ENCODE results near the gene RAVER1.
"Not testable (repeated sequence)": the region's sequence is repeated elsewhere in the genome, so short reads cannot be mapped to it uniquely, and the experiment has no call there.

RAVER1 gene

GRCh38 chr19:10339977-10340376 is 6.6 kb upstream of the RAVER1 start:
- Histone ChIP-seq H3K27me3 (ENCODE audit: control insufficient read depth, insufficient read depth, low read length) (no peaks in the 10 kb centered on the region), H3K36me3 (ENCODE audit: control insufficient read depth, low read depth, low read length) (no peaks in the 10 kb centered on the region), H3K4me1 (ENCODE audit: control insufficient read depth, low read depth, low read length) (peaks cover 7% of the 10 kb centered on the region), H3K9ac (ENCODE audit: low read length) (no peak overlapping the region), H3K9me3 (ENCODE audit: control insufficient read depth, low read depth, low read length) (no peaks in the 10 kb centered on the region), H3K4me3 (ENCODE audit: low read length) (no peak overlapping the region), H3K27ac (ENCODE audit: low read length) (no peak overlapping the region)

- Histone ChIP-seq H3K9me3 (ENCODE audit: control insufficient read depth, low read depth, low read length) (no peaks in the 10 kb centered on the region), H3K27ac (ENCODE audit: low read length) (no peak within 1 kb of the TSS), H3K36me3 (ENCODE audit: control insufficient read depth, low read depth, low read length) (no peaks in the 10 kb centered on the region), H3K4me3 (ENCODE audit: low read length) (no peak within 1 kb of the TSS), H3K9ac (ENCODE audit: low read length) (no peak within 1 kb of the TSS), H3K27me3 (ENCODE audit: control insufficient read depth, insufficient read depth, low read length) (peaks cover 3% of the 10 kb centered on the region), H3K4me1 (ENCODE audit: control insufficient read depth, low read depth, low read length) (peaks cover 7% of the 10 kb centered on the region)
These were observed 6.1 kb upstream of the RAVER1 start, which contains the start of gene ICAM3 for GRCh38 chr19:10339380-10339960. Gene ICAM3 (minus strand): TSS chr19:10339624. CDS start chr19:10339614, 10 bp downstream.

- Histone ChIP-seq H3K4me3 (ENCODE audit: low read length) (no peak overlapping the region), H3K36me3 (ENCODE audit: control insufficient read depth, low read depth, low read length) (no peaks in the 10 kb centered on the region), H3K27me3 (ENCODE audit: control insufficient read depth, insufficient read depth, low read length) (peaks cover 8% of the 10 kb centered on the region), H3K9me3 (ENCODE audit: control insufficient read depth, low read depth, low read length) (no peaks in the 10 kb centered on the region), H3K9ac (ENCODE audit: low read length) (no peak overlapping the region), H3K4me1 (ENCODE audit: control insufficient read depth, low read depth, low read length) (peaks cover 12% of the 10 kb centered on the region), H3K27ac (ENCODE audit: low read length) (no peak overlapping the region)
These were observed 5.6 kb upstream of the RAVER1 start for GRCh38 chr19:10338940-10339339.

GRCh38 chr19:10336725-10337124 is 3.4 kb upstream of the RAVER1 start:
- not testable (repeated sequence) for H3K27ac ChIP-seq (ENCODE audit: low read length); H3K36me3 ChIP-seq (ENCODE audit: control insufficient read depth, low read depth, low read length); H3K9ac ChIP-seq (ENCODE audit: low read length); H3K9me3 ChIP-seq (ENCODE audit: control insufficient read depth, low read depth, low read length); H3K4me3 ChIP-seq (ENCODE audit: low read length); H3K27me3 ChIP-seq (ENCODE audit: control insufficient read depth, insufficient read depth, low read length)
- H3K4me1 ChIP-seq (ENCODE audit: control insufficient read depth, low read depth, low read length) = peaks cover 20% of the 10 kb centered on the region

GRCh38 chr19:10335352-10335985 is 2.1 kb upstream of the RAVER1 start:
- peaks cover 2% of the 10 kb centered on the region for H3K36me3 ChIP-seq (ENCODE audit: control insufficient read depth, low read depth, low read length)
- peaks cover 9% of the 10 kb centered on the region for H3K27me3 ChIP-seq (ENCODE audit: control insufficient read depth, insufficient read depth, low read length)
- H3K4me1 ChIP-seq (ENCODE audit: control insufficient read depth, low read depth, low read length) = peaks cover 20% of the 10 kb centered on the region
- peak overlapping the region; percentile 92 for H3K4me3 ChIP-seq (ENCODE audit: low read length)
- no peaks in the 10 kb centered on the region for H3K9me3 ChIP-seq (ENCODE audit: control insufficient read depth, low read depth, low read length)
- H3K9ac ChIP-seq (ENCODE audit: low read length) = no peak overlapping the region
- H3K27ac ChIP-seq (ENCODE audit: low read length) = no peak overlapping the region

GRCh38 chr19:10334588-10335351 is 1.4 kb upstream of the RAVER1 start:
- Histone ChIP-seq H3K4me1 (ENCODE audit: control insufficient read depth, low read depth, low read length) (peaks cover 20% of the 10 kb centered on the region), H3K27ac (ENCODE audit: low read length) (no peak overlapping the region), H3K9ac (ENCODE audit: low read length) (peak overlapping the region; percentile 12), H3K27me3 (ENCODE audit: control insufficient read depth, insufficient read depth, low read length) (peaks cover 9% of the 10 kb centered on the region), H3K36me3 (ENCODE audit: control insufficient read depth, low read depth, low read length) (peaks cover 8% of the 10 kb centered on the region), H3K9me3 (ENCODE audit: control insufficient read depth, low read depth, low read length) (no peaks in the 10 kb centered on the region), H3K4me3 (ENCODE audit: low read length) (peak overlapping the region; percentile 92)

- Histone ChIP-seq H3K9ac (ENCODE audit: low read length) (peak overlapping the region; percentile 90), H3K36me3 (ENCODE audit: control insufficient read depth, low read depth, low read length) (peaks cover 16% of the 10 kb centered on the region), H3K4me1 (ENCODE audit: control insufficient read depth, low read depth, low read length) (peaks cover 13% of the 10 kb centered on the region), H3K27ac (ENCODE audit: low read length) (no peak overlapping the region), H3K9me3 (ENCODE audit: control insufficient read depth, low read depth, low read length) (no peaks in the 10 kb centered on the region), H3K27me3 (ENCODE audit: control insufficient read depth, insufficient read depth, low read length) (peaks cover 9% of the 10 kb centered on the region), H3K4me3 (ENCODE audit: low read length) (peak overlapping the region; percentile 92)
These were observed 644 bp upstream of the RAVER1 start for GRCh38 chr19:10333758-10334587.

- peak overlapping the region; percentile 92 for H3K4me3 ChIP-seq (ENCODE audit: low read length)
- H3K9ac ChIP-seq (ENCODE audit: low read length) = peak overlapping the region; percentile 90
- peaks cover 9% of the 10 kb centered on the region for H3K27me3 ChIP-seq (ENCODE audit: control insufficient read depth, insufficient read depth, low read length)
- H3K36me3 ChIP-seq (ENCODE audit: control insufficient read depth, low read depth, low read length) = peaks cover 31% of the 10 kb centered on the region
- peak overlapping the region; percentile 84 for H3K27ac ChIP-seq (ENCODE audit: low read length)
- peaks cover 13% of the 10 kb centered on the region for H3K4me1 ChIP-seq (ENCODE audit: control insufficient read depth, low read depth, low read length)
- no peaks in the 10 kb centered on the region for H3K9me3 ChIP-seq (ENCODE audit: control insufficient read depth, low read depth, low read length)
These were observed 968 bp downstream of the RAVER1 start for GRCh38 chr19:10332158-10332964.

- Histone ChIP-seq H3K9me3 (ENCODE audit: control insufficient read depth, low read depth, low read length) (no peaks in the 10 kb centered on the region), H3K4me3 (ENCODE audit: low read length) (no peak overlapping the region), H3K27ac (ENCODE audit: low read length) (no peak overlapping the region), H3K9ac (ENCODE audit: low read length) (no peak overlapping the region), H3K27me3 (ENCODE audit: control insufficient read depth, insufficient read depth, low read length) (peaks cover 7% of the 10 kb centered on the region), H3K4me1 (ENCODE audit: control insufficient read depth, low read depth, low read length) (peaks cover 13% of the 10 kb centered on the region), H3K36me3 (ENCODE audit: control insufficient read depth, low read depth, low read length) (peaks cover 54% of the 10 kb centered on the region)
These were observed 3.8 kb downstream of the RAVER1 start for GRCh38 chr19:10329555-10329954.

- Histone ChIP-seq H3K4me3 (ENCODE audit: low read length) (no peak overlapping the region), H3K9ac (ENCODE audit: low read length) (no peak overlapping the region), H3K27ac (ENCODE audit: low read length) (no peak overlapping the region), H3K27me3 (ENCODE audit: control insufficient read depth, insufficient read depth, low read length) (no peaks in the 10 kb centered on the region), H3K36me3 (ENCODE audit: control insufficient read depth, low read depth, low read length) (peaks cover 62% of the 10 kb centered on the region), H3K4me1 (ENCODE audit: control insufficient read depth, low read depth, low read length) (peaks cover 6% of the 10 kb centered on the region), H3K9me3 (ENCODE audit: control insufficient read depth, low read depth, low read length) (no peaks in the 10 kb centered on the region)
These were observed 4.5 kb downstream of the RAVER1 start for GRCh38 chr19:10328558-10329429.
